22Rv1 (cell line): Measurements from ENCODE around the gene PRIMPOL.

Experiments
- CTCF ChIP-seq: fragments of 450-650 bp; IDR thresholded peaks from 2 replicates; pipeline ENCODE4 v1.5.1; 2017; ENCODE audit warnings: mild to moderate bottlenecking
- ZFX ChIP-seq: fragments of 450-650 bp; IDR thresholded peaks from 2 replicates; pipeline ENCODE4 v1.6.1; 2017; ENCODE audit warnings: antibody characterized with exemption, borderline replicate concordance

- TF ChIP-seq CTCF (no peak), ZFX (no peak)
These were observed 23.2 kb downstream of the PRIMPOL start for GRCh38 chr4:184672741-184673140.
